GM12878 (cell line): Measurements from ENCODE around the gene CEACAM6. TPM values are rescaled to one million over a fixed set of nuclear protein-coding genes. Genes with fewer than 3 reads are reported as not detected.

ENCODE experiments used
- ATF3 ChIP-seq: IDR thresholded peaks from 2 replicates; pipeline ENCODE4 v1.6.1; 2011; ENCODE audit warnings: low read depth, mild to moderate bottlenecking, low read length, moderate library complexity, borderline replicate concordance; ENCODE audit errors: extremely low read depth
- CTCF ChIP-seq, 3 experiments: IDR thresholded peaks in 2 of 3; conservative IDR thresholded peaks in 1 of 3; 2 replicates each; pipeline ENCODE4 v1.5.1; 2011; ENCODE audit warnings: low read depth in 3 of 3, low read length in 3 of 3, mild to moderate bottlenecking in 3 of 3, control low read depth in 2 of 3, moderate library complexity in 2 of 3, inconsistent platforms in 1 of 3, mixed read lengths in 1 of 3; ENCODE audit not compliant: control insufficient read depth in 2 of 3, insufficient read depth in 1 of 3; ENCODE audit errors: extremely low read depth in 1 of 3
- IRF5 ChIP-seq: fragments of 450-650 bp; IDR thresholded peaks from 2 replicates; pipeline ENCODE4 v1.6.1; 2017; ENCODE audit warnings: borderline replicate concordance
- MTA3 ChIP-seq: IDR thresholded peaks from 2 replicates; pipeline ENCODE4 v1.6.1; 2012; ENCODE audit warnings: low read length, inconsistent platforms, borderline replicate concordance
- SREBF1 ChIP-seq: IDR thresholded peaks from 2 replicates; pipeline ENCODE4 v1.6.1; 2012; ENCODE audit warnings: mild to moderate bottlenecking, low read length
- ZBTB33 ChIP-seq: fragments of 450-650 bp; IDR thresholded peaks from 2 replicates; pipeline ENCODE4 v1.6.1; 2017; ENCODE audit warnings: mild to moderate bottlenecking
- polyA plus RNA-seq, 11 experiments: library from polyadenylated mRNA; depleted of rRNA in 4 of 11; unstranded in 6 of 11; stranded (reverse) in 5 of 11; fragments of >200 nt; fragmentation: Nextera tagmentation in 4 of 11; fragmentation: Illumina TruSeq in 1 of 11; extraction: Ambion mirVana in 4 of 11; extraction: Trizol in 1 of 11; gene quantifications; 1 replicate in 1 of 11; 2 replicates in 10 of 11; pipeline versions ENCODE4 v1.2.1 to v1.2.3, GENCODE V29; 2011 to 2016; ENCODE audit warnings: inconsistent platforms in 2 of 11, missing spikeins in 2 of 11, low read depth in 1 of 11
- total RNA-seq, 4 experiments: library from RNA; depleted of rRNA in 3 of 4; stranded (reverse); fragments of >200 nt in 3 of 4; fragmentation: Illumina TruSeq in 1 of 4; extraction: Trizol in 1 of 4; gene quantifications; 2 replicates each; pipeline versions ENCODE4 v1.2.1 to v1.2.3, GENCODE V29; 2013 to 2021

CEACAM6 gene
- total and polyA plus RNA-seq, 10 of the 15 experiments (the other 5 are each of a cell fraction or from before 2014, with no cell fraction given), result 0.26 TPM; not detected in 9

- TF ChIP-seq ATF3, result no peak
- TF ChIP-seq IRF5, result no peak
- no peak for TF ChIP-seq SREBF1
- no peak for TF ChIP-seq CTCF (IDR thresholded peaks at IDR 0.05 in 2 of 3, conservative IDR thresholded peaks at IDR 0.05 in 1 of 3; ENCODE audit: control insufficient read depth in 2 of 3, extremely low read depth in 1 of 3, insufficient read depth in 1 of 3, low read depth in 3 of 3, low read length in 3 of 3)
- no peak for TF ChIP-seq ZBTB33
- TF ChIP-seq MTA3, result no peak
- TF ChIP-seq, all 136 proteins: peak for 0
Observed at GRCh38 chr19:41744850-41745249, 10.5 kb upstream of the CEACAM6 start (continued).
